Measurements from ENCODE around the gene CMKLR1. TPM values are rescaled to one million over a fixed set of nuclear protein-coding genes. Genes with fewer than 3 reads are reported as not detected.

CMKLR1 gene
- total and polyA plus RNA-seq, 10 of the 15 experiments (the other 5 are each of a cell fraction or from before 2014, with no cell fraction given) = 13.8 to 52.3 (median 26.2) TPM

GRCh38 chr12:108307006-108307405 is 32.1 kb downstream of the CMKLR1 start:
- RAD21 ChIA-PET (ENCODE audit: unreplicated experiment) = interaction anchor here (0.5 kb wide), 1 partner anchor 919 kb away, joined by 3 read pairs; no protein-coding TSS in a partner anchor

More at GRCh38 chr12:108307006-108307405, 32.1 kb downstream of the CMKLR1 start:
- Histone ChIP-seq H3K9ac (ENCODE audit: control insufficient read depth, insufficient read depth, low read length) (no peak overlapping the region), H2AFZ (ENCODE audit: control insufficient read depth, low read depth, low read length) (no peak overlapping the region), H3K4me3 (no peak overlapping the region), H3K4me2 (ENCODE audit: control insufficient read depth, insufficient read depth) (no peak overlapping the region), H3K36me3 (ENCODE audit: control insufficient read depth in 2 of 2, insufficient read depth in 2 of 2, low read length in 1 of 2) (peaks cover 0 to 5% of the 10 kb centered on the region in 2 experiments; a peak in 2 of 4 replicates), H3K27ac (ENCODE audit: control insufficient read depth, insufficient read depth) (no peak overlapping the region), H3K27me3 (replicated peaks in 1 of 2; ENCODE audit: control insufficient read depth in 2 of 2, insufficient read depth in 2 of 2, low read length in 1 of 2) (no peaks in the 10 kb centered on the region), H4K20me1 (ENCODE audit: control insufficient read depth, insufficient read depth) (no peaks in the 10 kb centered on the region), H3K4me1 (ENCODE audit: control insufficient read depth, insufficient read depth, low read length) (peaks cover 64% of the 10 kb centered on the region), H3K79me2 (ENCODE audit: control insufficient read depth, insufficient read depth, low read length) (no peaks in the 10 kb centered on the region; the same call in none of the 2 replicates), H3K9me3 (replicated peaks; ENCODE audit: control insufficient read depth, insufficient read depth, low read length) (peaks cover 1% of the 10 kb centered on the region; the same call in 1 of the 3 replicates)
- ChIA-PET CTCF (interaction anchor here (1.2 to 1.5 kb wide), 2 partner anchors 10 to 29 kb away, joined by 4 read pairs; no protein-coding TSS in a partner anchor), POLR2A (interaction anchor here (1.5 to 4.2 kb wide), 2 partner anchors 9 to 10 kb away, joined by 3 to 16 read pairs; no protein-coding TSS in a partner anchor), SMC1A (ENCODE audit: uncharacterized antibody, unreplicated experiment) (interaction anchor here (0.6 to 2.4 kb wide), 4 partner anchors 10 to 112 kb away, joined by 3 to 9 read pairs (median 7); no protein-coding TSS in a partner anchor)
- DNase-seq (ENCODE audit: low read depth, low spot score) (no peak), ATAC-seq (peak; percentile 52), FAIRE-seq (no peak)
- peak; percentile 47; the same call in 1 of the 2 replicates for TF ChIP-seq TCF3 (IDR thresholded peaks at IDR 0.05; ENCODE audit: borderline replicate concordance, insufficient read depth, low read depth, low read length)
- peak; percentile 60 for TF ChIP-seq RUNX3 (IDR thresholded peaks at IDR 0.05; ENCODE audit: low read length)
- TF ChIP-seq ATF2 (IDR thresholded peaks at IDR 0.05; ENCODE audit: low read length) = no peak
- TF ChIP-seq RAD21 (IDR thresholded peaks at IDR 0.05; ENCODE audit: insufficient read depth, low read depth, low read length) = no peak
- no peak for TF ChIP-seq NR2C2 (IDR thresholded peaks at IDR 0.05; ENCODE audit: borderline replicate concordance, control insufficient read depth, insufficient read length, low read depth)
- in situ Hi-C loops (cut with MboI) (no loop called here), intact Hi-C loops (cut with micrococcal nuclease; ENCODE audit: unreplicated experiment) (no loop called here)
- 27% methylated on average over 7 of the region's 7 CpGs for WGBS (ENCODE audit: insufficient coverage, insufficient replicate concordance, low lambda C conversion rate, missing lambda C conversion rate)
- no TSS peak for BruUV-seq (replicated peaks)
